Measurements from ENCODE around the gene ACTR5. TPM values are rescaled to one million over a fixed set of nuclear protein-coding genes. Genes with fewer than 3 reads are reported as not detected.

The ACTR5 gene
- total and polyA plus RNA-seq, 4 donors = 1.9 to 5.4 (median 4.0) TPM

DNA sequence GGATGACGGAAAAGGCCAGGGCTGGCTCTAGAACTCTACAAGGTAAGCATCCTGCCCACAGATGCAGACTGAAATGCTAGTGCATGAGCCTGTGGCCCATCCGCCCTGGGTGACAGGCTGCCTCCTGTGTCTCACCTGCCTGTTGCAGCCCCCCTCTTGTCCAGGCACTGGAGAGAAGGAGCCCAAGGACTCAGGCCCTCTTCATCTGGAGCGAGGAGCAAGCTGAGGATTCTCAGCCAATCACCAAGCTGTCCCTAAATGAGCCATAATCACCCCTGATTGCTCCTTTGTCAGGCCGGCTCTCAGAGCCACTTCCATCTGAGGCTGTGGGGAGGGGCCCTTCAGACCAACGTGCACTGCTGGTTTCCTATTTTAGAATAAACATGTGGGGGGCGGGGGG, 34.0 kb upstream of the ACTR5 start:
- Histone ChIP-seq H3K4me3 (ENCODE audit: low read depth in 1 of 3, low read length in 3 of 3) (no peak overlapping the region), H3K36me3 (ENCODE audit: control insufficient read depth in 4 of 4, insufficient read depth in 3 of 4, low read depth in 1 of 4, low read length in 3 of 4) (no peaks in the 10 kb centered on the region), H3K9ac (ENCODE audit: low read depth in 1 of 2, low read length in 2 of 2) (no peak overlapping the region), H3K27me3 (ENCODE audit: control insufficient read depth in 4 of 4, insufficient read depth in 4 of 4, low read length in 3 of 4) (no peaks in the 10 kb centered on the region), H3K4me1 (ENCODE audit: control insufficient read depth in 4 of 4, insufficient read depth in 4 of 4, low read length in 3 of 4) (no peaks in the 10 kb centered on the region), H3K9me3 (ENCODE audit: control insufficient read depth in 4 of 4, low read length in 3 of 4) (no peaks in the 10 kb centered on the region), H3K27ac (ENCODE audit: low read depth in 1 of 2, low read length in 2 of 2) (no peak overlapping the region)
- no peak for DNase-seq (ENCODE audit: low spot score)
- TF ChIP-seq YY1 (IDR thresholded peaks at IDR 0.05) (no peak), FOXA2 (IDR thresholded peaks at IDR 0.05) (no peak), EGR1 (IDR thresholded peaks at IDR 0.05; ENCODE audit: low read depth in 2 of 2) (no peak), RAD21 (IDR thresholded peaks at IDR 0.05) (no peak), JUND (IDR thresholded peaks at IDR 0.05) (no peak), HNF4A (conservative IDR thresholded peaks at IDR 0.05) (no peak)
- TF ChIP-seq, protein P1, sequence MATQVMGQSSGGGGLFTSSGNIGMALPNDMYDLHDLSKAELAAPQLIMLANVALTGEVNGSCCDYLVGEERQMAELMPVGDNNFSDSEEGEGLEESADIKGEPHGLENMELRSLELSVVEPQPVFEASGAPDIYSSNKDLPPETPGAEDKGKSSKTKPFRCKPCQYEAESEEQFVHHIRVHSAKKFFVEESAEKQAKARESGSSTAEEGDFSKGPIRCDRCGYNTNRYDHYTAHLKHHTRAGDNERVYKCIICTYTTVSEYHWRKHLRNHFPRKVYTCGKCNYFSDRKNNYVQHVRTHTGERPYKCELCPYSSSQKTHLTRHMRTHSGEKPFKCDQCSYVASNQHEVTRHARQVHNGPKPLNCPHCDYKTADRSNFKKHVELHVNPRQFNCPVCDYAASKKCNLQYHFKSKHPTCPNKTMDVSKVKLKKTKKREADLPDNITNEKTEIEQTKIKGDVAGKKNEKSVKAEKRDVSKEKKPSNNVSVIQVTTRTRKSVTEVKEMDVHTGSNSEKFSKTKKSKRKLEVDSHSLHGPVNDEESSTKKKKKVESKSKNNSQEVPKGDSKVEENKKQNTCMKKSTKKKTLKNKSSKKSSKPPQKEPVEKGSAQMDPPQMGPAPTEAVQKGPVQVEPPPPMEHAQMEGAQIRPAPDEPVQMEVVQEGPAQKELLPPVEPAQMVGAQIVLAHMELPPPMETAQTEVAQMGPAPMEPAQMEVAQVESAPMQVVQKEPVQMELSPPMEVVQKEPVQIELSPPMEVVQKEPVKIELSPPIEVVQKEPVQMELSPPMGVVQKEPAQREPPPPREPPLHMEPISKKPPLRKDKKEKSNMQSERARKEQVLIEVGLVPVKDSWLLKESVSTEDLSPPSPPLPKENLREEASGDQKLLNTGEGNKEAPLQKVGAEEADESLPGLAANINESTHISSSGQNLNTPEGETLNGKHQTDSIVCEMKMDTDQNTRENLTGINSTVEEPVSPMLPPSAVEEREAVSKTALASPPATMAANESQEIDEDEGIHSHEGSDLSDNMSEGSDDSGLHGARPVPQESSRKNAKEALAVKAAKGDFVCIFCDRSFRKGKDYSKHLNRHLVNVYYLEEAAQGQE (IDR thresholded peaks at IDR 0.05) = no peak
- TF ChIP-seq, protein P2, sequence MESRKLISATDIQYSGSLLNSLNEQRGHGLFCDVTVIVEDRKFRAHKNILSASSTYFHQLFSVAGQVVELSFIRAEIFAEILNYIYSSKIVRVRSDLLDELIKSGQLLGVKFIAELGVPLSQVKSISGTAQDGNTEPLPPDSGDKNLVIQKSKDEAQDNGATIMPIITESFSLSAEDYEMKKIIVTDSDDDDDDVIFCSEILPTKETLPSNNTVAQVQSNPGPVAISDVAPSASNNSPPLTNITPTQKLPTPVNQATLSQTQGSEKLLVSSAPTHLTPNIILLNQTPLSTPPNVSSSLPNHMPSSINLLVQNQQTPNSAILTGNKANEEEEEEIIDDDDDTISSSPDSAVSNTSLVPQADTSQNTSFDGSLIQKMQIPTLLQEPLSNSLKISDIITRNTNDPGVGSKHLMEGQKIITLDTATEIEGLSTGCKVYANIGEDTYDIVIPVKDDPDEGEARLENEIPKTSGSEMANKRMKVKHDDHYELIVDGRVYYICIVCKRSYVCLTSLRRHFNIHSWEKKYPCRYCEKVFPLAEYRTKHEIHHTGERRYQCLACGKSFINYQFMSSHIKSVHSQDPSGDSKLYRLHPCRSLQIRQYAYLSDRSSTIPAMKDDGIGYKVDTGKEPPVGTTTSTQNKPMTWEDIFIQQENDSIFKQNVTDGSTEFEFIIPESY (IDR thresholded peaks at IDR 0.05) = no peak
- WGBS = 34% methylated on average over 6 of the region's 6 CpGs

DNA sequence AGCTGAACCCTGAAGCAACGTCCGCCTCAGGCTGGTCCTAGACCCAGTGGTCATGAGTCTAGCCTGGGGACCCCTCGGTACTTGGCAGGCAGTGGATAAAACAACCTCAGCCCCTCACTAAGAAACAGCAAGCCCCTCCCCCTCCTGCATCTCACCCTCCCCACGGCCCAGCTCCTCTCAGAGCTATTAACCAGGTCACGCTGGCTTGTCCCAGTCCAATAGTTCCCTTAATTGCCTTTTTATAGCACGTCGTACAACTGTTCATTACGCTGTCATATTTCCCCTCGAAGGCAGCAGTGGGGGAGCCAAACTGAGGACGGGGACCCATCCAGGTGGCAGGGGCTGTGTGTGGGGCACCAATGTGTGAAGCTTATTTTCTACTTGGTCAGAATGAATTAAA, 32.6 kb upstream of the ACTR5 start:
- DNase-seq (ENCODE audit: low spot score) = no peak
- H3K36me3 ChIP-seq (ENCODE audit: control insufficient read depth in 4 of 4, insufficient read depth in 3 of 4, low read depth in 1 of 4, low read length in 3 of 4) = no peaks in the 10 kb centered on the region
- H3K9me3 ChIP-seq (ENCODE audit: control insufficient read depth in 4 of 4, low read length in 3 of 4) = no peaks in the 10 kb centered on the region
- TF ChIP-seq SP1 (IDR thresholded peaks at IDR 0.05) (no peak), HNF4G (IDR thresholded peaks at IDR 0.05) (no peak), EGR1 (IDR thresholded peaks at IDR 0.05; ENCODE audit: low read depth in 2 of 2) (no peak), JUND (IDR thresholded peaks at IDR 0.05) (no peak), RXRA (IDR thresholded peaks at IDR 0.05) (no peak), RAD21 (IDR thresholded peaks at IDR 0.05) (no peak), HNF4A (conservative IDR thresholded peaks at IDR 0.05) (no peak), TAF1 (conservative IDR thresholded peaks at IDR 0.05) (no peak), YY1 (IDR thresholded peaks at IDR 0.05) (no peak), FOXA1 (IDR thresholded peaks at IDR 0.05) (no peak), NR2F2 (IDR thresholded peaks at IDR 0.05) (no peak), GABPA (IDR thresholded peaks at IDR 0.05 in 1 of 2, conservative IDR thresholded peaks at IDR 0.05 in 1 of 2) (no peak)
- TF ChIP-seq, protein P1 (IDR thresholded peaks at IDR 0.05) = no peak
- TF ChIP-seq, protein P2 (IDR thresholded peaks at IDR 0.05) = no peak
- TF ChIP-seq, protein P3, sequence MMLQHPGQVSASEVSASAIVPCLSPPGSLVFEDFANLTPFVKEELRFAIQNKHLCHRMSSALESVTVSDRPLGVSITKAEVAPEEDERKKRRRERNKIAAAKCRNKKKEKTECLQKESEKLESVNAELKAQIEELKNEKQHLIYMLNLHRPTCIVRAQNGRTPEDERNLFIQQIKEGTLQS (IDR thresholded peaks at IDR 0.05) = no peak
- TF ChIP-seq, protein P4, sequence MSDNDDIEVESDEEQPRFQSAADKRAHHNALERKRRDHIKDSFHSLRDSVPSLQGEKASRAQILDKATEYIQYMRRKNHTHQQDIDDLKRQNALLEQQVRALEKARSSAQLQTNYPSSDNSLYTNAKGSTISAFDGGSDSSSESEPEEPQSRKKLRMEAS (IDR thresholded peaks at IDR 0.05) = no peak
- TF ChIP-seq, protein P5, sequence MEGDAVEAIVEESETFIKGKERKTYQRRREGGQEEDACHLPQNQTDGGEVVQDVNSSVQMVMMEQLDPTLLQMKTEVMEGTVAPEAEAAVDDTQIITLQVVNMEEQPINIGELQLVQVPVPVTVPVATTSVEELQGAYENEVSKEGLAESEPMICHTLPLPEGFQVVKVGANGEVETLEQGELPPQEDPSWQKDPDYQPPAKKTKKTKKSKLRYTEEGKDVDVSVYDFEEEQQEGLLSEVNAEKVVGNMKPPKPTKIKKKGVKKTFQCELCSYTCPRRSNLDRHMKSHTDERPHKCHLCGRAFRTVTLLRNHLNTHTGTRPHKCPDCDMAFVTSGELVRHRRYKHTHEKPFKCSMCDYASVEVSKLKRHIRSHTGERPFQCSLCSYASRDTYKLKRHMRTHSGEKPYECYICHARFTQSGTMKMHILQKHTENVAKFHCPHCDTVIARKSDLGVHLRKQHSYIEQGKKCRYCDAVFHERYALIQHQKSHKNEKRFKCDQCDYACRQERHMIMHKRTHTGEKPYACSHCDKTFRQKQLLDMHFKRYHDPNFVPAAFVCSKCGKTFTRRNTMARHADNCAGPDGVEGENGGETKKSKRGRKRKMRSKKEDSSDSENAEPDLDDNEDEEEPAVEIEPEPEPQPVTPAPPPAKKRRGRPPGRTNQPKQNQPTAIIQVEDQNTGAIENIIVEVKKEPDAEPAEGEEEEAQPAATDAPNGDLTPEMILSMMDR (IDR thresholded peaks at IDR 0.05; ENCODE audit: low read depth, low read length, missing input control) = no peak
- no peak overlapping the region for H3K9ac ChIP-seq (ENCODE audit: low read depth in 1 of 2, low read length in 2 of 2)
- H3K27me3 ChIP-seq (ENCODE audit: control insufficient read depth in 4 of 4, insufficient read depth in 4 of 4, low read length in 3 of 4) = peaks cover 0 to under 1% (median 0%) of the 10 kb centered on the region in 4 donors
- no peaks in the 10 kb centered on the region for H3K4me1 ChIP-seq (ENCODE audit: control insufficient read depth in 4 of 4, insufficient read depth in 4 of 4, low read length in 3 of 4)
- no peak overlapping the region for H3K27ac ChIP-seq (ENCODE audit: low read depth in 1 of 2, low read length in 2 of 2)
- WGBS = 55% methylated on average over 10 of the region's 10 CpGs
- no peak overlapping the region for H3K4me3 ChIP-seq (ENCODE audit: low read depth in 1 of 3, low read length in 3 of 3)

All from liver (tissue), 9 donors.